ENCODE data around the gene CKAP4. TPM values are rescaled to one million over a fixed set of nuclear protein-coding genes. Genes with fewer than 3 reads are reported as not detected.

CKAP4 gene
- total RNA-seq, 2 experiments from 2014 or later, result 19.0 to 19.1 TPM

DNA sequence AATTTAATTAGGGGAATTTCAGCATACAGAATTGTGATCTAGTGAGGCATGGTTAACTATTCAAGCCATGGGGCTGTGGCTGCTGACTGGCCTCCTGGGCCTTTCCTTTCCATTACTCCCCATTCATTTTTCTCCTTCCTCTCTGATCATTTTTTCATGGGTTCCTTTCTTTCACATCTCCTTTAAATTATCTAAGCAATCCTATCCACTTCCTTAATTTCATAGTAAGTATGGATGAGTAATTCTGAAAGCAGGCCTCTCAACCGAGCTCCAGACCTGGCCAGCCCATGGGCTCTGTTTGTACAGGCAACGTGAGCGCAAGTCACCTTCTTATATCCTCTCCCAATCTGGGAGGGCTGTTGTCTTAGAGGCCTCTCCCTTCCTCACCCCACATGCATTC, 13.4 kb downstream of the CKAP4 start:
- H3K36me3 Mint-ChIP-seq (ENCODE audit: low read depth), result peaks cover 7% of the 10 kb centered on the region
- H3K27ac Mint-ChIP-seq, result no peak overlapping the region
- H3K4me3 Mint-ChIP-seq, result no peak overlapping the region
- no peaks in the 10 kb centered on the region for H3K27me3 Mint-ChIP-seq (ENCODE audit: low read depth)
- no peaks in the 10 kb centered on the region for H3K9me3 Mint-ChIP-seq
- CTCF ChIA-PET, result interaction anchor here (1.0 to 1.3 kb wide), 3 partner anchors 8 to 80 kb away, joined by 3 read pairs; no protein-coding TSS in a partner anchor
- H3K4me1 Mint-ChIP-seq (ENCODE audit: low read depth), result no peaks in the 10 kb centered on the region
- no peak for DNase-seq
- intact Hi-C loops (cut with micrococcal nuclease), result no loop called here

DNA sequence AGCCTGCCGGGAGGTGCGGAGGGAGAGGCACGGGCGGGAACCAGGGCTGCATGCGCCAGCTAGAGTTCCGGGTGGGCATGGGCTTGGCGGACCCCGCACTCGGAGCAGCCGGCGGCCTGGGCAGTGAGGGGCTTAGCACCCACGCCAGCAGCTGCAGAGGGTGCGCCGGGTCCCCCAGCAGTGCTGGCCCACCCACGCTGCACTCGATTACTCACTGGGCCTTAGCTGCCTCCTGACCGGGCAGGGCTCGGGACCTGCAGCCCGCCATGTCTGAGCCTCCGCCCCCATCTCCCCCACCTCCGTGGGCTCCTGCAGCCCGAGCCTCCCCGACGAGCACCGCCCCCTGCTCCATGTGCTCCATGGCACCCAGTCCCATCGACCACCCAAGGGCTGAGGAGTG, 14.8 kb downstream of the CKAP4 start:
- Mint-ChIP-seq H3K36me3 (ENCODE audit: low read depth) (peaks cover under 1% of the 10 kb centered on the region), H3K27ac (no peak overlapping the region), H3K27me3 (ENCODE audit: low read depth) (no peaks in the 10 kb centered on the region), H3K4me3 (no peak overlapping the region), H3K9me3 (no peaks in the 10 kb centered on the region), H3K4me1 (ENCODE audit: low read depth) (no peaks in the 10 kb centered on the region)
- CTCF ChIA-PET, result interaction anchor here (9.8 kb wide), 1 partner anchor 49 kb away, joined by 192 read pairs; no protein-coding TSS in a partner anchor
- intact Hi-C loops (cut with micrococcal nuclease), result no loop called here
- no peak for DNase-seq

DNA sequence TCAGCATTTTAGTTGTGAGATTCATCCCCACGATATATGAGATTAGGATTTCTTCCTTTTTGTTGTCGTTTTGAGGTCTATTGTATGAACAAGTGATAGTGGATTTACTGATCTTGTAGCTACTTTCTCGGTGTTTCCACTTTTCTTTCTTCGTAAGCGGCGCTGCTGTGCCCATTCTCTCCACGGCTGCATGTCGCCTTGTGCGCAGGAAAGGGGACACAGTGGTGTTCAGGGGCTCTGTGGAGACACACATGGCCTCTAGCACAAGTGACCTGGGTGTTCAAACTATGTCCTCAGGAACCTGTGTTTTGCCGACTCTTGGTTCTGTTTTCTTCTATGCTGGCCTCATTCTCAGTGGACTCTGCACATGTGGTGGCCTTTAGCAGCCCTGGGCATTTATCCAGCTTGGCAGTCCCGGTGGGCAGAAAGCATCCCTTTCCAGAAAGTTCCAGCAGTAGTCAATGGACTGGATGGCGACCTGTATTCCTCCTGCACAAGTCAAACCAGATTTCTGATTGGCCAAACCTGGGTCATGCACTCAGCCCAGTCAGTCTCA, 18.7 kb downstream of the CKAP4 start:
- Mint-ChIP-seq H3K36me3 (ENCODE audit: low read depth) (no peaks in the 10 kb centered on the region), H3K9me3 (no peaks in the 10 kb centered on the region), H3K27me3 (ENCODE audit: low read depth) (no peaks in the 10 kb centered on the region), H3K4me3 (no peak overlapping the region), H3K4me1 (ENCODE audit: low read depth) (peaks cover 12% of the 10 kb centered on the region), H3K27ac (no peak overlapping the region)
- no peak for DNase-seq
- CTCF ChIA-PET, result interaction anchor here (0.6 to 9.8 kb wide), 2 partner anchors 52 to 57 kb away, joined by 3 to 192 read pairs; no protein-coding TSS in a partner anchor
- intact Hi-C loops (cut with micrococcal nuclease), result no loop called here

DNA sequence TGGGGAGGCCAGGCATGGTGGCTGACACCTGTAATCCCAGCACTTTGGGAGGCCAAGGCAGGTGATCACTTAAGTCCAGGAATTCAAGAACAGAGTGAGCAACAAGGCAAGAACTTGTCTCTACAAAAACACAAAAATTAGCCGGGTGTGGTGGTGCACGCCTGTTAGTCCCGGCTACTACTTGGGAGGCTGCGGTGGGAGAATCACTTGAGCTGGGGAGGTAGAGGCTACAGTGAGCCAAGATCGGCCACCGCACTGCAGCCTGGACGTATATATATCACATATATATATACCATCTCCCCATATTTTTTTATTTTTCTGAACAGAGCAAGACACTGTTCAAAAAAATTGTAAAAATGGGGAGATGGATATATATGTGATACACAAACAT, 19.5 kb downstream of the CKAP4 start:
- DNase-seq, result no peak
- H3K27ac Mint-ChIP-seq, result no peak overlapping the region
- CTCF ChIA-PET, result interaction anchor here (0.6 to 9.8 kb wide), 12 partner anchors 14 to 808 kb away, joined by 3 to 192 read pairs (median 4); partner anchors contain the start of gene POLR3B
- no peaks in the 10 kb centered on the region for H3K9me3 Mint-ChIP-seq
- intact Hi-C loops (cut with micrococcal nuclease), result no loop called here
- H3K4me3 Mint-ChIP-seq, result no peak overlapping the region
- H3K27me3 Mint-ChIP-seq (ENCODE audit: low read depth), result no peaks in the 10 kb centered on the region
- H3K36me3 Mint-ChIP-seq (ENCODE audit: low read depth), result no peaks in the 10 kb centered on the region
- peaks cover 14% of the 10 kb centered on the region for H3K4me1 Mint-ChIP-seq (ENCODE audit: low read depth)

DNA sequence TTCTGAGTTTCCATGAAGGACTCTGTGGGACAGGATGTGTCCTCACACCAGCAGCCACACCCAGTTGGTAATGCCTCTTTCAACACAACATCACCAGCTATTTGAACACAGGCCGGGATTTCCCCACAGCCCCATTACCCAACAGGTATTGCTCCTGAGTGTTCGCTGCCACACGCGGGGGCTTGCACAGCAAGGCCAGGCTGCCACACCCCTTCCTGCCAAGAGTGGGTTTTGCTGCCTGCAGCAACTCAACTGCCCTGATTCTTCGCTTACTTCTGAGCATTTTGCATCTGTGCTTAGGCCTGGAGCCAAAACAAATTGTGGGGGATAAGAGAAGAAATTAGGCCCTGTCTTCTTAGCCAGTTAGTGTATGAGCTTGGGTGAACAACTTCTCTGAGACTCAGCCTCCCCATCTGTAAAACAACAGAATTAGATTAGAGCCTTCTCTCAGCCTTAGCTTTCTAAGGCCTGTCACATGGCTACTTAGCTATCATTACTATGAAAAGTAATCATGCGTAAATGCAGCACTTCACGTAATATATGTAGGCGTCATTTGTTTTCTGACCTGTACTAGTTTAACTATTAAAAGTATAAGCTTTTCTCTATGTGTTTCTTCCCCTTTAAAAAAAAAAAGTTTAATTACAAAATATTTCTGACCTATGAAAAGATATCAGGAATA, 20.0 kb downstream of the CKAP4 start:
- peak overlapping the region; percentile 51 for H3K27ac Mint-ChIP-seq
- no peaks in the 10 kb centered on the region for H3K36me3 Mint-ChIP-seq (ENCODE audit: low read depth)
- H3K4me1 Mint-ChIP-seq (ENCODE audit: low read depth), result peaks cover 14% of the 10 kb centered on the region
- H3K27me3 Mint-ChIP-seq (ENCODE audit: low read depth), result no peaks in the 10 kb centered on the region
- H3K9me3 Mint-ChIP-seq, result no peaks in the 10 kb centered on the region
- intact Hi-C loops (cut with micrococcal nuclease), result loop anchor here (1.0 to 2.0 kb wide), 7 partner anchors 21 to 693 kb away; partner anchors contain the start of genes CKAP4, POLR3B and TCP11L2
- CTCF ChIA-PET, result interaction anchor here (0.6 to 9.8 kb wide), 14 partner anchors 15 to 807 kb away, joined by 3 to 192 read pairs (median 6); partner anchors contain the start of gene POLR3B
- DNase-seq, result peak; percentile 72
- no peak overlapping the region for H3K4me3 Mint-ChIP-seq

DNA sequence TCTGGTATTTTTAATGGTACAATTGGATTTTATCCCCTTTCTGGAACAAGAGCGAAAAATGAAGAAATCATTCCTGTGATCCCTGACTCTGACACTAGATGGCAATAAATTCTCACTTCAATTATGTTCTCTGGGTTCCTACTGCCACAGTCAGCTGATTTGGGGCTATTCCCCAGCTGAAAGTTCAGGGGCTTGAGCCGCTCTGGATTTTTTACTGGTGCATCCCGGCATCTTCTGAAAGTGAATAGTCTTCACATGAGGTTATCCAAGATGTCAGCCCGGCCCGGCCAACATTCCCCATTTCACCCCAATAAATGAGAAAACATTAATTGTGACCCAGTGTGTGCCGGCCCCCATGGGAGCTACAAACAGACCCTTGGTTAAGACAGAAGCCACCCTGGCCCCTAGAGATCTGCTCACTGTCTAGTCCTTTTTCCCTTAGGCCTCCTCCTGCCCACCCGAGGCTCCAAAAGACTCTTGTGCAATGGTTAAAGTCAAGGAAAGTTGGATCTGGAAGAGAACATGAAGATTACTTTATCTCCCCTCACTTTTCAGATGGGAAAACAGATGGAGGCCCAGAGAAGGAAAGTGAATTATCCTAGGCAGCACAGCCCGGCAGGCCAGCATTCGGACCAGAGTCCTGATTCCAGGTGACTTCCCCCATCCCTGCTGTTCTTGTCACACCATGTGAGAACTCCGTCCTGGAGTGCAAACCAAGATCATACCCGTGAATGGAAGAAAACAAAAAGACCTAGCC, 20.8 kb downstream of the CKAP4 start:
- DNase-seq, result peak; percentile 22
- no peak overlapping the region for H3K4me3 Mint-ChIP-seq
- H3K27me3 Mint-ChIP-seq (ENCODE audit: low read depth), result no peaks in the 10 kb centered on the region
- intact Hi-C loops (cut with micrococcal nuclease), result loop anchor here (1.0 to 2.0 kb wide), 7 partner anchors 21 to 694 kb away; partner anchors contain the start of genes CKAP4, POLR3B and TCP11L2
- peak overlapping the region; percentile 51 for H3K27ac Mint-ChIP-seq
- H3K9me3 Mint-ChIP-seq, result no peaks in the 10 kb centered on the region
- CTCF ChIA-PET, result interaction anchor here (0.6 to 9.8 kb wide), 15 partner anchors 8 to 806 kb away, joined by 3 to 192 read pairs (median 5); partner anchors contain the start of gene POLR3B
- no peaks in the 10 kb centered on the region for H3K36me3 Mint-ChIP-seq (ENCODE audit: low read depth)
- H3K4me1 Mint-ChIP-seq (ENCODE audit: low read depth), result peaks cover 14% of the 10 kb centered on the region

DNA sequence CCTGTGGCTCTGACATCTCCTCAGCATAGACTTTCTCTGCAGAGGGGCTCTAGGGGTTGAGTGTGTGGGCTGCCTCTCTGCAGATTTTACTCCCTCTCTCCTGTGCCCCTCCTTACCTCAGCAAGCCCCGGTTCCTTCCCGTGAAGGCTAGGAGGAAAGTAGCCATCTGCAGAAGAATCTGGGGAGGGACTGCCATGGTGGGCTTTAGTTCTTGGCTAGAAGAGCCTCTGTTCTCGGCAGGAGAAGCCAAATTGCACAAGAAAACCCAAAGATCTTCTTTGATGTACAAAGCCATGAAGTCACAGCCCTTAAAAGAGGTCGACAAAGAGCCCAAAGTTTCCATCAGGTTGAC, 23.5 kb downstream of the CKAP4 start:
- H3K36me3 Mint-ChIP-seq (ENCODE audit: low read depth), result no peaks in the 10 kb centered on the region
- H3K4me3 Mint-ChIP-seq, result no peak overlapping the region
- H3K4me1 Mint-ChIP-seq (ENCODE audit: low read depth), result peaks cover 18% of the 10 kb centered on the region
- CTCF ChIA-PET, result interaction anchor here (0.6 to 9.8 kb wide), 22 partner anchors 8 to 805 kb away, joined by 3 to 192 read pairs (median 4); no protein-coding TSS in a partner anchor
- H3K27ac Mint-ChIP-seq, result no peak overlapping the region
- intact Hi-C loops (cut with micrococcal nuclease), result loop anchor here (1.0 to 5.0 kb wide), 4 partner anchors 52 to 804 kb away; no protein-coding TSS in a partner anchor
- H3K9me3 Mint-ChIP-seq, result no peaks in the 10 kb centered on the region
- DNase-seq, result no peak
- H3K27me3 Mint-ChIP-seq (ENCODE audit: low read depth), result no peaks in the 10 kb centered on the region

DNA sequence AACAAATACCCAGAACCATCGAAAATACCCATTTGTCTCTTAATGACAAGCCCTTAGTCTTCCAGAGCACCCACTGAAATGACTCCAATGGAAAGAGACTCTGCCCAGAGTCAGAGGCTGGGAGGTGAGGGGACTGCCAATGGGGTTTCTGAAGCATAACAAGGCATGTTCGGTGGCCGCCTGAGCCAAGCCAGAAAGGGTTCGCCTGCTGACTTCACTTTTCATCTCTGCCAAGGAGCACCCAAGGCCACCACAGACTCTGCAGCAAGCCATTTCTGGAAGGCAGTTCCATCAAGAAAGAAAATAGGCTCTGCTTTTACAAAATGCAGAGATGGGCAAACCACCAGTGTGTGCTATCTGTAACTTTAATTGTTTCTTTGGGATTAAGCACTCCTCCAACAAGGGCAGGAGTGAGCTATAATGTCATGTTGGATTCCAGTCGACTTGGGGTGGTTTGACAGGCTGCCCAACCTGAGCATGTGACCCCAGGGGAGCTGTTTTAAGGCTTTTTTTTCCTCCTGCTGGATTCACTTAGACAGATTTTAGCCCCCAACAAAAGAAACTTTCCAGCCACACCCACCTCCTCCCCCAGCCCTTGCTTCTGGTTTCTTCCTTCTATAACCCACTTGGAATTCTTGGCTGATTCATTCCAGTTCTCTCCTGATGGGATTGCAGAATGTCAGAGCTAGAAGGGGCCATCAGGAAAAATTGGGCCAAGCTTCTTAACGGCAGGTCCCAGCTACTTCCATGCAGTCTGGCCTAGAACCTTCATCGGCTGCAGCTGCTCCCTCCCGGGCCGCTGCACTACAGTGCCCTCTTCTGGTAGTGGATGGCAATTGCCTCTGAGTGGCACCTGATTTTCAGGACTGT, 24.1 kb downstream of the CKAP4 start:
- Mint-ChIP-seq H3K27me3 (ENCODE audit: low read depth) (peaks cover 3% of the 10 kb centered on the region), H3K9me3 (peaks cover 4% of the 10 kb centered on the region), H3K4me1 (ENCODE audit: low read depth) (peaks cover 18% of the 10 kb centered on the region), H3K4me3 (no peak overlapping the region), H3K27ac (no peak overlapping the region), H3K36me3 (ENCODE audit: low read depth) (no peaks in the 10 kb centered on the region)
- intact Hi-C loops (cut with micrococcal nuclease), result loop anchor here (1.0 to 5.0 kb wide), 4 partner anchors 51 to 803 kb away; no protein-coding TSS in a partner anchor
- peak; percentile 86 for DNase-seq
- CTCF ChIA-PET, result interaction anchor here (0.6 to 9.8 kb wide), 28 partner anchors 8 to 804 kb away, joined by 3 to 192 read pairs (median 4); partner anchors contain the start of gene POLR3B

DNA sequence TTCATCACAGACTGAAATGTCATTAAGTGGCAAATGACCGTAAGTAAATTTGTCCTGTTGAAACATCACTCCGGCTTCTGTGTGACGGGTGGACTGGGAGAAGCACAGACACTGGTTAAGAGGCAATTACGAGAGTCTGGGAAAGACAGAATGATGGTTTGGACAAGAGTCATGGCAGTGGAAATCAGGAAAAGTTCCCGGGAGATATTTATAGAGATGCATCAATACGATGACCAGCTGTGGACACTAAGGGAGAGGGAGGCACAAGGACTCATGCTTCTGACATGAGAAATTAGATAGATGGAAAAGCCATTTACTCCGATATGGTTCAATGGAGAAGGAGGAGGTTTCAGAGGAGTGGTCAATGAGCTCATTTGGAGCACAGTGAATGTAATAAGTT, 27.3 kb downstream of the CKAP4 start:
- Mint-ChIP-seq H3K4me3 (no peak overlapping the region), H3K27me3 (ENCODE audit: low read depth) (peaks cover 15% of the 10 kb centered on the region), H3K27ac (no peak overlapping the region), H3K36me3 (ENCODE audit: low read depth) (peaks cover 3% of the 10 kb centered on the region), H3K4me1 (ENCODE audit: low read depth) (peaks cover 6% of the 10 kb centered on the region), H3K9me3 (peaks cover 14% of the 10 kb centered on the region)
- DNase-seq, result no peak
- intact Hi-C loops (cut with micrococcal nuclease), result loop anchor here (5.0 kb wide), 2 partner anchors 48 to 513 kb away; no protein-coding TSS in a partner anchor
- CTCF ChIA-PET, result interaction anchor here (0.7 to 1.4 kb wide), 2 partner anchors 59 to 972 kb away, joined by 3 to 5 read pairs; no protein-coding TSS in a partner anchor

DNA sequence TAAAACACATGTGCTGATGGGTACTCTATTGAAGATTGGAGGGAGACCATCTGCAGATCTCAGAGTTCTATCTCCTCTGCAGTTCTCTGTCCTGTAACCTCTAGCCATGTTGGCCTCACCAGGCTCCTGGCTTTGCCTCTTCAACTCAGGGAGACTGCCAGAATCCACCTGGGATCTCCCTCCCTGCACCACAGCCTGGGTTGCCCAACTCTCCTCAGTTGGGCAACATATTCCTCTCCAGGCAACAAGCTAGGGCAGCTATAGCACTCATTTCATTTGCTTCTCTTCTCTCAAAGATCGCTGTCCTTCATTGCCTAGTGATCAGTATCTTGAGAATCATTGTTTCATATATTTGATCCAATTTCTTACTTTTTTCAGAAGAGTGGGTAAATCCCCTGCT, 28.8 kb downstream of the CKAP4 start:
- intact Hi-C loops (cut with micrococcal nuclease), result no loop called here
- Mint-ChIP-seq H3K9me3 (peaks cover 14% of the 10 kb centered on the region), H3K4me3 (no peak overlapping the region), H3K36me3 (ENCODE audit: low read depth) (peaks cover 3% of the 10 kb centered on the region), H3K27ac (no peak overlapping the region), H3K4me1 (ENCODE audit: low read depth) (peaks cover 6% of the 10 kb centered on the region), H3K27me3 (ENCODE audit: low read depth) (peaks cover 24% of the 10 kb centered on the region)
- CTCF ChIA-PET, result interaction anchor here (0.5 kb wide), 1 partner anchor 593 kb away, joined by 3 read pairs; no protein-coding TSS in a partner anchor
- no peak for DNase-seq

DNA sequence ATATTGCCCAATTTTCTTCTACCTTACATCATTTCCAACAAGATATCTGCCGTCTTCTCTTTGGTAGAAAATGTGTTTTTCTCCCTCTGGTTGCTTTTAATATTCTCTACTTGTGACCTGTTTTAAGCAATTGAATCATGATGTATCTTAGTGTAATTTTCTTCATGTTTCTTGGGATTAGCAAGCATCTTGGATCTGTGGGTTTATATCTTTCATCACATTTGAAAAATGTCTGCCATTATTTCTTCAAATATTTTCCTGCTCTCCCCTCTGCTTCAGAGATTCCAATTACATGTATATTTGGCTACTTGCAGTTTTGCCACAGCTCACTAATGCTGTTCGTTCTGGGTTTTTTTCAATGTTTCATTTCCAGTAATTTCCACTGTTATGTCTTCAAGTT, 30.1 kb downstream of the CKAP4 start:
- DNase-seq, result no peak
- CTCF ChIA-PET, result interaction anchor here (1.3 to 1.5 kb wide), 2 partner anchors 9 to 65 kb away, joined by 3 to 5 read pairs; no protein-coding TSS in a partner anchor
- Mint-ChIP-seq H3K36me3 (ENCODE audit: low read depth) (peaks cover 3% of the 10 kb centered on the region), H3K9me3 (peaks cover 14% of the 10 kb centered on the region), H3K27ac (no peak overlapping the region), H3K4me3 (no peak overlapping the region), H3K4me1 (ENCODE audit: low read depth) (peaks cover 5% of the 10 kb centered on the region), H3K27me3 (ENCODE audit: low read depth) (peaks cover 25% of the 10 kb centered on the region)
- intact Hi-C loops (cut with micrococcal nuclease), result no loop called here

Measured in activated naive CD4-positive, alpha-beta T cell treated with anti-CD3 and anti-CD28 coated beads for 36 hours (primary cell).